NB4 (cell line): Measurements from ENCODE around the gene EVC2.

Experiments used
- CTCF ChIP-seq: IDR thresholded peaks from one replicate; pipeline ENCODE4 v1.5.1; 2012; ENCODE audit warnings: low read depth, low read length
- MAX ChIP-seq: IDR thresholded peaks from 2 replicates; pipeline ENCODE4 v1.6.1; 2011; ENCODE audit warnings: low read depth, low read length
- POLR2A ChIP-seq: IDR thresholded peaks from 2 replicates; pipeline ENCODE4 v1.6.1; 2011; ENCODE audit warnings: mild to moderate bottlenecking; ENCODE audit not compliant: insufficient read length; ENCODE audit errors: extremely low read depth

GRCh38 chr4:5566526-5566925 is 141.8 kb downstream of the EVC2 start:
- no peak for TF ChIP-seq POLR2A
- no peak for TF ChIP-seq CTCF
- TF ChIP-seq MAX: no peak
